GM12872 (cell line): ENCODE measurements around the gene SLC1A4.

ENCODE experiments used
- CTCF ChIP-seq: IDR thresholded peaks from 3 replicates; pipeline ENCODE4 v1.5.1; 2011; ENCODE audit warnings: low read depth, mild to moderate bottlenecking, low read length, moderate library complexity; ENCODE audit not compliant: insufficient read depth

SLC1A4 gene

GRCh38 chr2:64989982-64990614 is 899 bp downstream of the SLC1A4 start:
- no peak for TF ChIP-seq CTCF

DNA sequence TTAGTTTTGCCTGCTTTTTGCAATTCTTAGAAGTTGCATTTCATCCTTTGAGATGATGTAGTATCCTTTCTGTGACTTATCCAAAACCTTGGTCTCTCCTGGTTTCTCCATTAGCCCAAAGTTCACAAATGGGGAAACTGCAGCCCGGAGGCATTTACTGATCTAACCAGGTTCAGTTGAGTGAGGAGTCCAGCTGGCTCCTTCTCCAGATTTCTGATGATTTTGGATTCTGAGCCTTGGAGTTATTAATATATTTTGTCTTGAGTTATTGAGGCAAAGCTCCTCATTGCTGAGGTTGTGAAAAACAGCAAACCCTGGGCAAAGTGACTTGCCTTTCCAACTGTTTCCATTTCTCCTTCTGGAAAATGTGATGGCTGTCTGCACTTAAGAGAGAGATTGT is 1.7 kb downstream of the SLC1A4 start:
- no peak for TF ChIP-seq CTCF

GRCh38 chr2:64992218-64992617 is 3.0 kb downstream of the SLC1A4 start:
- TF ChIP-seq CTCF: no peak

- no peak for TF ChIP-seq CTCF
Observed at GRCh38 chr2:64992990-64993389, 3.8 kb downstream of the SLC1A4 start.

DNA sequence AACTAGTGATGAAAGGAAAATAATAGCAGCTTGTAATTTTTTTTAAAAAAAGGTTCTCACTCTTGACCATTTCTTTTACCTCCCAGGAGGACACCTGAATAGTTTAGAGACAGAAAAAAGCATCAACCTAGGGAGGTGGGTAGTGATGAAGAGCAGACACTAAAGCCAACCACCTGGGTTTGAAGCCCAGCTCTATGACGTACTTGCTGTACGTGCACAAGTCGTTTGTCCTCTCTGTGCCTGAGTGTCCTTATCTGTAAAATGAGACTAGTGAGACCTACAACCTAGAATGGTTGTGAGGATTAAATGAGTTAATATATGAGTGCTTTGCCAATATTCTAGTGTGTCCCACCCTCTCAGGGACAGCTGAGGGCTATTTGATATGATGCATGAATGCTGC is 5.8 kb downstream of the SLC1A4 start:
- no peak for TF ChIP-seq CTCF

DNA sequence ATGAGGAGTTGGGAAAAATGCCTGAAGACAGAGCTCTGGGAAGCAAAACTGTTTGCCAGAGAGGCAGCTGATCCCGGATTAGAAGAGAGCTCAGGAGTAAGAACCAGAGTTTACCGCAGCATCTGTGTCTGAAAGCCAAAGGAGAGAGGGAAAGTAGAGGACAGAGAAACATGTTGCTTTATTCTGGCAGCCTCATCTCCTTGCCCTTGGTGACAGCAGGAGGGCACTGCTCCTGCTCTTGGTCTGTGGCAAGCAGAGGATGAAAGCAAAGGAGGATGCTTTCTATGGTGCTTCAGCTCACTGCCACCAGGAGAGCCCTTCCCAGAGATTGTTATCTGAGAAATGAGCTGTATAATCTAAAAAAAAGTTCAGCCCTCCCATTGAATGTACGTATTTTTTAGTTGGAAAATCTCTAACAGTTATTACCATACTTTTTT is 7.7 kb downstream of the SLC1A4 start:
- TF ChIP-seq CTCF: 0 out of 3 replicates have a peak, but pooled peaks have one; percentile 13

DNA sequence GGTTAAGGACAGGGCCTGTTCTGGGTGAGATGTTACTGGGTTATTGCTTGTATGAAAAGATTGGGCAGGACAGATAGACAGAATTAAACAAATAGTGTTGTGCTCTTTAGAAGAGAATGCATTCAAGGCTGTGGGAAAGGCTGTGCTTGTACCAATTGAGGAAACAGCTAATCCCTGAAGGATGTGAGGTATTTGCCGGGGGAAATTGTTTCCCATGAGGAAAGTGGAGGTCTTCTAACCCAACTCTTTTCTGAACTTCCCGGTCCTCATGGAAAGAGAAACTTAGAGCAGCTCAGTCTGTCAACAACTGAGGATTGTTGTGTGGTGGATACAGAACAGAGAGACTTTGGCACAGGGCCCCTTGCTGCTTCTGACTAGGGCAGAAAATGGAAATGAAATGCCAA is 9.5 kb downstream of the SLC1A4 start:
- TF ChIP-seq CTCF: no peak

DNA sequence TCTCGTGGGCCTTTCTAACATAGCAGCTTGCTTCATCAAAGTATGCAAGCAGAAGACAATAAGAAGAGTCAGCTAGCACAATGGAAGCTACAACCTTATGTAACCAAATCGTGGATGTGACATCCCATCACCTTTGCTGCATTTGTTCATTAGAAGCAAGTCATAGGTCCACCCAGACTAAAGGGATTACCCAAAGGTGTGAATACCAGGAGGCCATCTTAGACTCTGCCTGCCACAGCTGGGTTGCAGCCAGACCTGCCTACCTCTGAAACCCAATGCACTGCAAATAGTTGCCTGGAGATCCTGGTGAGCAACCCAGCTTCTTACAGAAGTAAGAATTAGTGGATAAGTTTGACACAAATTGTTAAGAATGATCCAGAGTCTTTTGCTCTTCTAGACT is 10.6 kb downstream of the SLC1A4 start:
- TF ChIP-seq CTCF: no peak
